A673 (cell line): Measurements from ENCODE around the gene TMEM14A. TPM values are rescaled to one million over a fixed set of nuclear protein-coding genes. Genes with fewer than 3 reads are reported as not detected.
A peak's percentile ranks its signal among the peaks of the same experiment; 100 is the strongest.

Experiments used
- BruUV-seq: library from RNA; stranded (reverse); fragments of 400-500 nt; replicated peaks from 2 replicates; lab custom pipeline; 2021; lab: Mats Ljungman, UMichigan
- CTCF ChIA-PET: fragments of 300-600 bp; sonication (Branson Sonifier 250); formaldehyde crosslinking; loops from one replicate; lab custom pipeline; 2022; ENCODE audit warnings: antibody characterized with exemption; lab: Charles Lee
- POLR2A ChIA-PET: fragments of 300-600 bp; sonication (Branson Sonifier 250); formaldehyde crosslinking; loops from one replicate; lab custom pipeline; 2022; ENCODE audit warnings: antibody characterized with exemption; ENCODE audit not compliant: low non-redundant PET; lab: Charles Lee
- DNase-seq: peaks from one replicate; pipeline ENCODE4 v3.0.0-alpha.2; 2015; ENCODE audit warnings: low spot score
- H3K27ac ChIP-seq: fragments of 200-600 bp; sonication (generic); 2 replicates; pipeline ENCODE4 v1.5.1; 2016; ENCODE audit warnings: mixed run types, low read depth, mild to moderate bottlenecking, mixed read lengths, antibody characterized with exemption, low read length; ENCODE audit not compliant: poor library complexity, severe bottlenecking
- H3K27me3 ChIP-seq: fragments of 200-600 bp; sonication (generic); replicated peaks from 2 replicates; pipeline ENCODE4 v1.6.1; 2017; ENCODE audit warnings: mixed run types, low read depth, mild to moderate bottlenecking, mixed read lengths, antibody characterized with exemption, low read length; ENCODE audit not compliant: insufficient read depth, poor library complexity
- H3K36me3 ChIP-seq: fragments of 200-600 bp; sonication (generic); 2 replicates; pipeline ENCODE4 v1.6.1; 2016; ENCODE audit warnings: mixed run types, mild to moderate bottlenecking, mixed read lengths, antibody characterized with exemption, low read length; ENCODE audit not compliant: insufficient read depth, poor library complexity, severe bottlenecking
- H3K4me1 ChIP-seq: fragments of 200-600 bp; sonication (generic); 2 replicates; pipeline ENCODE4 v1.6.1; 2017; ENCODE audit warnings: mixed run types, mild to moderate bottlenecking, mixed read lengths, antibody characterized with exemption, low read length; ENCODE audit not compliant: insufficient read depth, poor library complexity, severe bottlenecking
- H3K4me3 ChIP-seq: fragments of 200-600 bp; sonication (generic); 2 replicates; pipeline ENCODE4 v1.5.1; 2016; ENCODE audit warnings: low read depth, mixed run types, mild to moderate bottlenecking, mixed read lengths, low read length; ENCODE audit not compliant: poor library complexity, severe bottlenecking
- H3K9me3 ChIP-seq: fragments of 200-600 bp; sonication (generic); 2 replicates; pipeline ENCODE4 v1.6.1; 2016; ENCODE audit warnings: mixed run types, low read depth, mild to moderate bottlenecking, mixed read lengths, antibody characterized with exemption, low read length; ENCODE audit not compliant: poor library complexity, severe bottlenecking
- EZH2 ChIP-seq: fragments of 200-600 bp; sonication (generic); IDR thresholded peaks from 2 replicates; pipeline ENCODE4 v1.6.1; 2017; ENCODE audit warnings: borderline replicate concordance, low read depth, mild to moderate bottlenecking, mixed read lengths, antibody characterized with exemption, low read length; ENCODE audit not compliant: poor library complexity, severe bottlenecking
- intact Hi-C: fragments of 100-400 bp; cut with micrococcal nuclease; formaldehyde crosslinking; loops from one replicate; pipeline ENCODE4 v1.10.0; 2022; ENCODE audit not compliant: unreplicated experiment
- total RNA-seq: library from RNA; stranded (reverse); gene quantifications from 2 replicates; pipeline ENCODE4 v1.2.3, GENCODE V29; 2021
- TF ChIP-seq, protein P1 (sequence below): fragments of 300-800, 200-600 bp; sonication (generic); conservative IDR thresholded peaks from 2 replicates; pipeline ENCODE4 v1.5.1; 2017; ENCODE audit warnings: low read depth, mild to moderate bottlenecking, antibody characterized with exemption, low read length, moderate library complexity, mixed read lengths

TMEM14A gene
- total RNA-seq, 1 experiment from 2014 or later: 8.4 TPM

DNA sequence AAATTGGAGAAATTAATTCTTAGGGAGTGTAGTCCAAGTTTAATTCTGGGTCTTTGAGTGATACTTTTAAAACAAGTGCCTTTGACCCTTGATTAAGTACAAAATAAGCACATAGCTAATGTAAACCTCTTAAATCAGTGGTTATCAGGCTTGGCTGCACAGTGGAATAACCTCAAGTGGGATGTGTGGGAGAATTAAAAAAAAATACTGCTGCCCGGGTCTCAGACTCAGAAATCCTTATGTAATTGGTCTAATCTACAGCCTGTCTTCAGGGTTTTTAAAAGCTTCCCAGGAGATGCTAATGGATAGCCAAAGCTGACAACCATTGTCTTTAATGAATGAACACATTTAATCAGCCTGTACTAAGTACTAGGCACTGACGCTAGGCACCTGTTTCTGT is 28.5 kb upstream of the TMEM14A start:
- POLR2A ChIA-PET: no interaction called here
- BruUV-seq: no TSS peak

DNA sequence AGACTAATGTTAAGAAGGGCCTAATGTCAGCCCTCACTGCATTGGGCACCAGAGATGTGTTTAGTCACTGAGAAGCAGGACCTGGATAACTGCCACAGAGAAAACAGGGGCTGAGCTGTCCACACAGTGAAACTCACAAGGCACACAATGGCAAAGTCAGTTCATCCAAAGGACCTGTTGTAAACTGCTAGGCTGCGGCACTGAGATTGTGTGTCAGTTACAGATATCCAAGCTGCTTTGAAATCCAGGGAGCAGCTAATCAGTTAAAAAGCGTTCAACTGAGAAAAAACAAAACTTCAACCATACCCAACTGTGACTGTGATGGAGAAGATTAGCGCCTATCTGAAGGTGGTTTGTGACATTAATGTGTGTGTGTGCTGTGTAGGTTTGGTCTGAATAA is 27.8 kb upstream of the TMEM14A start:
- no TSS peak for BruUV-seq
- no peak overlapping the region for H3K27ac ChIP-seq
- H3K36me3 ChIP-seq: no peaks in the 10 kb centered on the region
- no peak for DNase-seq
- intact Hi-C loops: no loop called here
- CTCF ChIA-PET: interaction anchor here (2.1 kb wide), 1 partner anchor 9 kb away, joined by 8 read pairs; no protein-coding TSS in a partner anchor
- no peaks in the 10 kb centered on the region for H3K9me3 ChIP-seq
- TF ChIP-seq, protein P1, sequence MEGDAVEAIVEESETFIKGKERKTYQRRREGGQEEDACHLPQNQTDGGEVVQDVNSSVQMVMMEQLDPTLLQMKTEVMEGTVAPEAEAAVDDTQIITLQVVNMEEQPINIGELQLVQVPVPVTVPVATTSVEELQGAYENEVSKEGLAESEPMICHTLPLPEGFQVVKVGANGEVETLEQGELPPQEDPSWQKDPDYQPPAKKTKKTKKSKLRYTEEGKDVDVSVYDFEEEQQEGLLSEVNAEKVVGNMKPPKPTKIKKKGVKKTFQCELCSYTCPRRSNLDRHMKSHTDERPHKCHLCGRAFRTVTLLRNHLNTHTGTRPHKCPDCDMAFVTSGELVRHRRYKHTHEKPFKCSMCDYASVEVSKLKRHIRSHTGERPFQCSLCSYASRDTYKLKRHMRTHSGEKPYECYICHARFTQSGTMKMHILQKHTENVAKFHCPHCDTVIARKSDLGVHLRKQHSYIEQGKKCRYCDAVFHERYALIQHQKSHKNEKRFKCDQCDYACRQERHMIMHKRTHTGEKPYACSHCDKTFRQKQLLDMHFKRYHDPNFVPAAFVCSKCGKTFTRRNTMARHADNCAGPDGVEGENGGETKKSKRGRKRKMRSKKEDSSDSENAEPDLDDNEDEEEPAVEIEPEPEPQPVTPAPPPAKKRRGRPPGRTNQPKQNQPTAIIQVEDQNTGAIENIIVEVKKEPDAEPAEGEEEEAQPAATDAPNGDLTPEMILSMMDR: no peak
- no peak for TF ChIP-seq EZH2
- H3K27me3 ChIP-seq: peaks cover 6% of the 10 kb centered on the region
- peaks cover 27% of the 10 kb centered on the region for H3K4me1 ChIP-seq
- POLR2A ChIA-PET: no interaction called here
- H3K4me3 ChIP-seq: no peak overlapping the region

More for the DNA sequence above, 28.5 kb upstream of the TMEM14A start:
- H3K4me3 ChIP-seq: no peak overlapping the region
- H3K27me3 ChIP-seq: peaks cover 6% of the 10 kb centered on the region
- TF ChIP-seq EZH2: no peak
- TF ChIP-seq, protein P1: no peak
- peak overlapping the region; percentile 34 for H3K27ac ChIP-seq
- no peaks in the 10 kb centered on the region for H3K36me3 ChIP-seq
- H3K9me3 ChIP-seq: no peaks in the 10 kb centered on the region
- CTCF ChIA-PET: interaction anchor here (0.7 to 2.1 kb wide), 2 partner anchors 10 to 44 kb away, joined by 3 to 8 read pairs; no protein-coding TSS in a partner anchor
- H3K4me1 ChIP-seq: peaks cover 27% of the 10 kb centered on the region
- intact Hi-C loops: no loop called here
- peak; percentile 59 for DNase-seq

DNA sequence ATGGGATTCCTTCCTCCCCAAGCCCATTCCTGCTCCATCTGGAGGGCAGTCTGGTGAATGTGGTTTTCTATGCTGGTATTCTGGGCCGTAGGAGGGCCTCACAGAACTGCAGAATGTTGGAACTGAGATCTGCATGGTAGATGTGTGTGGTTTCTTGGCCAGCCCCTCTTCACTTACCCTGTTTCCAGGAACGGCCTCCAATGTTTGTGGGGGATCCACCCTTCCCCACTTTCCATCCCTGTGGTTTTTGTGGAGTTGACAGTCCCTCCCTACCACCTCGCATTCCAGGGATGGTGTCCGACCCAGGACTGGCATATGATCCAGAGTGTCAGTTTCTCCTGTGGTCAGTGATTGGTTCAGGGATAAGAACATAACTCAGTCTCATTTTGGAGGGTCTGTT is 26.7 kb upstream of the TMEM14A start:
- intact Hi-C loops: no loop called here
- no peaks in the 10 kb centered on the region for H3K9me3 ChIP-seq
- BruUV-seq: no TSS peak
- no peaks in the 10 kb centered on the region for H3K36me3 ChIP-seq
- H3K4me3 ChIP-seq: no peak overlapping the region
- ChIA-PET CTCF (no interaction called here), POLR2A (no interaction called here)
- H3K27ac ChIP-seq: no peak overlapping the region
- peaks cover 6% of the 10 kb centered on the region for H3K27me3 ChIP-seq
- TF ChIP-seq, protein P1: no peak
- no peak for TF ChIP-seq EZH2
- H3K4me1 ChIP-seq: peaks cover 27% of the 10 kb centered on the region
- no peak for DNase-seq
